ENCODE data around the gene GPC6.

Gene GPC6

DNA sequence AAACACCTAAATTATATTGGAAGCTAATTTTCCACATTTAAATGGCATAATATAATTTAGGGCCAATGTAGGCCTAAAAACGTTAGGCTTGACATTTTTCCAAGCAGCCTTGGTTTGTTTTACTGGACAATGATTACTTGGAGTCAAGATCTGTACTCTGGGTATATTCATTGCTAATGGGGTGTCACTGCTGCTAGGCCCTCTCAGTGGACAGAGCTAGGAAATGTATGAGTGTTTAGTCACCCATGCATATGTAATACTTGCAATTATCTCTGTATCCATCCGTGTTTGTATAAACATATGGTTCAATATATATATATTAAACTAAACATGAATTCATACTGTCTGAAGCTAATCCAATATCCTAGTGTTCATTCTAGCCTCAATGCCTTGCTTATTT lies 654.8 kb downstream of the GPC6 start:
- H3K27ac ChIP-seq (ENCODE audit: low read depth, low read length): no peak overlapping the region
- no peaks in the 10 kb centered on the region for H3K4me1 ChIP-seq (ENCODE audit: control insufficient read depth, low read depth, low read length)
- H4K5ac ChIP-seq (ENCODE audit: low read length): no peak overlapping the region

DNA sequence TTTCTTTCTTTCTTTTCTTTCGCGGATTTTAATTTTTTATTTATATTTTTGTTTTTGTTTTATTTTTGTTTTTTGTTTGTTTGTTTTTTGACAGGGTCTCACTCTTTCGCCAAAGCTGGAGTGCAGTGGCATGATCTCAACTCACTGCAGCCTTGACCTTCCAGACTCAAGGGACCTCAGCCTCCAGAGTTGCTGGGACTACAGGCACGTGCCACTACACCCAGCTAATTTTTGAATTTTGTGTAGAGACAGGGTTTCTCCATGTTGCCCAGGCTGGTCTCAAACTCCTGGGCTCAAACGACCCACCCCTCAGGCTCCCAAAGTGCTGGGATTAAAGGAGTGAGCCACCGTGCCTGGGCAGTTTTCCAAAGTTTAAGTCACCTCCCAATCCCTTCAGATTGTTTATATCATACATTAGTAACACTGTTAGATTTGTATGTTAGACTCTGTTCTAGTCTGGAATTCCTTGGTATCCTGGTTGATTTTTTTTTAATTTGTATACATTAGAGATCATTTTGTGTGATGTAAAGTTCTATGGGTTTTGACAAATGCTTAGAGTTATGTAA lies 655.6 kb downstream of the GPC6 start:
- Histone ChIP-seq H3K79me1 (ENCODE audit: low read length) (no peaks in the 10 kb centered on the region), H3K79me2 (ENCODE audit: control insufficient read depth, insufficient read depth, low read length) (no peaks in the 10 kb centered on the region), H3K18ac (ENCODE audit: low read length) (no peak overlapping the region), H3K4me2 (ENCODE audit: low read length) (no peak overlapping the region), H3K56ac (ENCODE audit: low read length) (no peak overlapping the region), H3K23ac (ENCODE audit: low read length) (no peak overlapping the region), H2BK5ac (ENCODE audit: low read length) (no peak overlapping the region), H3K36me3 (ENCODE audit: control insufficient read depth, insufficient read depth, low read length) (no peaks in the 10 kb centered on the region), H2BK15ac (replicated peaks; ENCODE audit: low read depth) (no peak overlapping the region), H3K4me1 (ENCODE audit: control insufficient read depth, low read depth, low read length) (no peaks in the 10 kb centered on the region), H4K8ac (ENCODE audit: low read depth, low read length) (no peak overlapping the region), H3K4ac (ENCODE audit: low read depth, low read length) (no peak overlapping the region), H2BK120ac (ENCODE audit: low read depth, low read length) (no peak overlapping the region), H3K27ac (ENCODE audit: low read depth, low read length) (no peak overlapping the region), H3K4me3 (ENCODE audit: low read length) (no peak overlapping the region), H3K9ac (ENCODE audit: low read length) (no peak overlapping the region), H4K5ac (ENCODE audit: low read length) (no peak overlapping the region), H3K27me3 (ENCODE audit: insufficient read depth, low read length, poor library complexity) (no peaks in the 10 kb centered on the region), H2AK5ac (ENCODE audit: low read length) (no peak overlapping the region)
- no CpG with 5 or more reads among the region's 6 CpGs for WGBS (ENCODE audit: extremely low coverage, insufficient coverage, low lambda C conversion rate)
- no peak for DNase-seq

More for the DNA sequence above, 654.8 kb downstream of the GPC6 start:
- no peak overlapping the region for H3K18ac ChIP-seq (ENCODE audit: low read length)
- no peak overlapping the region for H3K9ac ChIP-seq (ENCODE audit: low read length)
- H3K56ac ChIP-seq (ENCODE audit: low read length): no peak overlapping the region
- no peak overlapping the region for H3K4me2 ChIP-seq (ENCODE audit: low read length)
- no peak overlapping the region for H2BK5ac ChIP-seq (ENCODE audit: low read length)
- H3K79me2 ChIP-seq (ENCODE audit: control insufficient read depth, insufficient read depth, low read length): no peaks in the 10 kb centered on the region
- no peak overlapping the region for H4K8ac ChIP-seq (ENCODE audit: low read depth, low read length)
- DNase-seq: no peak
- H2AK5ac ChIP-seq (ENCODE audit: low read length): no peak overlapping the region
- H3K23ac ChIP-seq (ENCODE audit: low read length): no peak overlapping the region
- no peaks in the 10 kb centered on the region for H3K36me3 ChIP-seq (ENCODE audit: control insufficient read depth, insufficient read depth, low read length)
- no CpG with 5 or more reads among the region's 2 CpGs for WGBS (ENCODE audit: extremely low coverage, insufficient coverage, low lambda C conversion rate)
- H3K4ac ChIP-seq (ENCODE audit: low read depth, low read length): no peak overlapping the region
- no peak overlapping the region for H2BK120ac ChIP-seq (ENCODE audit: low read depth, low read length)
- no peaks in the 10 kb centered on the region for H3K27me3 ChIP-seq (ENCODE audit: insufficient read depth, low read length, poor library complexity)
- no peak overlapping the region for H3K4me3 ChIP-seq (ENCODE audit: low read length)
- no peaks in the 10 kb centered on the region for H3K79me1 ChIP-seq (ENCODE audit: low read length)
- H2BK15ac ChIP-seq (replicated peaks; ENCODE audit: low read depth): no peak overlapping the region

DNA sequence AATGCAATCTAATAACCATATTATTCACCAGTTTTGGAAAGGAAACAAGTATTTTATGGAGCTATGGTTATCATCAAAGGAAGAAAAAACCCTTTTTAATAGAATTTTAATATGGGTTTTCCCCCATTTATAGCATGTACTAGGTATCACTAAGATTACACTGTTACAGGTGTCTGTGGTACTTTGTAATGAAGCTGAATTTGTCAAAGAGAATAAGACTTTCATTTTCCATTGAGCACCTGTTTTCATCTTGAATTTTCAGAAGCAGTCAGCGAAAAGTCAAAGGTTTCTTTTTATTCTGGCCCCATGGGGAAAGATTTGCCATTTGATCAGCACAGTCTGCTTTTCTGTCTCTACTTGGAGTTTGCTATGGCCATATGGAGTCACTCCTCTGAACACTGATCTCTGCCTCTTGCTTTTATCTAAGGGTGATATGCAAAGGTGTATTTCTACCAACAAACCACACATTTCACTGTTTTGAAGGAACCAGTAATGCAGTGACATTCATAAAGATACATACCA lies 662.9 kb downstream of the GPC6 start:
- no peak overlapping the region for H2BK5ac ChIP-seq (ENCODE audit: low read length)
- no peaks in the 10 kb centered on the region for H3K79me1 ChIP-seq (ENCODE audit: low read length)
- DNase-seq: no peak
- H4K8ac ChIP-seq (ENCODE audit: low read depth, low read length): no peak overlapping the region
- no peak overlapping the region for H2AK5ac ChIP-seq (ENCODE audit: low read length)
- no peak overlapping the region for H3K4me2 ChIP-seq (ENCODE audit: low read length)
- no peaks in the 10 kb centered on the region for H3K27me3 ChIP-seq (ENCODE audit: insufficient read depth, low read length, poor library complexity)
- H2BK15ac ChIP-seq (replicated peaks; ENCODE audit: low read depth): no peak overlapping the region
- no peak overlapping the region for H3K23ac ChIP-seq (ENCODE audit: low read length)
- no CpG with 5 or more reads among the region's 1 CpG for WGBS (ENCODE audit: extremely low coverage, insufficient coverage, low lambda C conversion rate)
- no peak overlapping the region for H3K18ac ChIP-seq (ENCODE audit: low read length)
- no peaks in the 10 kb centered on the region for H3K79me2 ChIP-seq (ENCODE audit: control insufficient read depth, insufficient read depth, low read length)
- no peak overlapping the region for H3K27ac ChIP-seq (ENCODE audit: low read depth, low read length)
- H3K4ac ChIP-seq (ENCODE audit: low read depth, low read length): no peak overlapping the region
- no peak overlapping the region for H3K9ac ChIP-seq (ENCODE audit: low read length)
- no peak overlapping the region for H3K56ac ChIP-seq (ENCODE audit: low read length)
- H3K4me1 ChIP-seq (ENCODE audit: control insufficient read depth, low read depth, low read length): no peaks in the 10 kb centered on the region
- no peak overlapping the region for H4K5ac ChIP-seq (ENCODE audit: low read length)
- no peak overlapping the region for H3K4me3 ChIP-seq (ENCODE audit: low read length)
- H3K36me3 ChIP-seq (ENCODE audit: control insufficient read depth, insufficient read depth, low read length): no peaks in the 10 kb centered on the region
- H2BK120ac ChIP-seq (ENCODE audit: low read depth, low read length): no peak overlapping the region

- no peak overlapping the region for H3K27ac ChIP-seq (ENCODE audit: low read depth, low read length)
- no peak overlapping the region for H3K4me2 ChIP-seq (ENCODE audit: low read length)
- H3K36me3 ChIP-seq (ENCODE audit: control insufficient read depth, insufficient read depth, low read length): no peaks in the 10 kb centered on the region
- H3K79me2 ChIP-seq (ENCODE audit: control insufficient read depth, insufficient read depth, low read length): no peaks in the 10 kb centered on the region
- no peak overlapping the region for H2AK5ac ChIP-seq (ENCODE audit: low read length)
- no peak overlapping the region for H3K18ac ChIP-seq (ENCODE audit: low read length)
- H2BK120ac ChIP-seq (ENCODE audit: low read depth, low read length): no peak overlapping the region
- H4K5ac ChIP-seq (ENCODE audit: low read length): no peak overlapping the region
- no peaks in the 10 kb centered on the region for H3K4me1 ChIP-seq (ENCODE audit: control insufficient read depth, low read depth, low read length)
- H3K9ac ChIP-seq (ENCODE audit: low read length): no peak overlapping the region
- no peaks in the 10 kb centered on the region for H3K79me1 ChIP-seq (ENCODE audit: low read length)
- no peak overlapping the region for H2BK15ac ChIP-seq (replicated peaks; ENCODE audit: low read depth)
- H4K8ac ChIP-seq (ENCODE audit: low read depth, low read length): no peak overlapping the region
- H3K23ac ChIP-seq (ENCODE audit: low read length): no peak overlapping the region
- H3K27me3 ChIP-seq (ENCODE audit: insufficient read depth, low read length, poor library complexity): no peaks in the 10 kb centered on the region
- WGBS (ENCODE audit: extremely low coverage, insufficient coverage, low lambda C conversion rate): no CpG with 5 or more reads among the region's 2 CpGs
- H3K4me3 ChIP-seq (ENCODE audit: low read length): no peak overlapping the region
- no peak for DNase-seq
- H2BK5ac ChIP-seq (ENCODE audit: low read length): no peak overlapping the region
- H3K4ac ChIP-seq (ENCODE audit: low read depth, low read length): no peak overlapping the region
- H3K56ac ChIP-seq (ENCODE audit: low read length): no peak overlapping the region
These were observed 673.4 kb downstream of the GPC6 start for GRCh38 chr13:93899981-93900380.

DNA sequence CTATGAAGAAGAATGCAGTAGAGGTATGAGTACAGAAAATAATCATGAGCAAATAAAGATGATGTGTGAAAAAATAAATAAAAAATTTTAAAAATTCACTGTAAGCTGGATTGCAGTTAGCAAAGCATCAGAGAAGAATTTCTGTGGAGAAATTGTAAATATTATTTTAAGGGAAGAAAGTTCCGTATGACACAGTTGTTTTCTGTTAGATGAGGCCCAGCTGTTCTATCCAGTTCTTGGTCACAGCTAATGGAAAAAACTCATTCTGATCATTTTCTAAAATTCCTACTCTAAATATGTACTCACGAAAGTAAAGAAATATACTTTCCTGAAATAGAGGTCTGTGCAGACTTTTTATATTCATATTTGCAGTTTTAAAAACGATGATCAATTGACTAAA lies 674.1 kb downstream of the GPC6 start:
- Histone ChIP-seq H3K9ac (ENCODE audit: low read length) (no peak overlapping the region), H3K36me3 (ENCODE audit: control insufficient read depth, insufficient read depth, low read length) (no peaks in the 10 kb centered on the region), H3K23ac (ENCODE audit: low read length) (no peak overlapping the region), H3K79me2 (ENCODE audit: control insufficient read depth, insufficient read depth, low read length) (no peaks in the 10 kb centered on the region), H3K4ac (ENCODE audit: low read depth, low read length) (no peak overlapping the region), H2BK120ac (ENCODE audit: low read depth, low read length) (no peak overlapping the region), H2BK5ac (ENCODE audit: low read length) (no peak overlapping the region), H3K56ac (ENCODE audit: low read length) (no peak overlapping the region), H3K4me2 (ENCODE audit: low read length) (no peak overlapping the region), H3K4me1 (ENCODE audit: control insufficient read depth, low read depth, low read length) (no peaks in the 10 kb centered on the region), H2BK15ac (replicated peaks; ENCODE audit: low read depth) (no peak overlapping the region), H3K27me3 (ENCODE audit: insufficient read depth, low read length, poor library complexity) (no peaks in the 10 kb centered on the region), H4K5ac (ENCODE audit: low read length) (no peak overlapping the region), H3K79me1 (ENCODE audit: low read length) (no peaks in the 10 kb centered on the region), H4K8ac (ENCODE audit: low read depth, low read length) (no peak overlapping the region), H2AK5ac (ENCODE audit: low read length) (no peak overlapping the region), H3K4me3 (ENCODE audit: low read length) (no peak overlapping the region), H3K18ac (ENCODE audit: low read length) (no peak overlapping the region), H3K27ac (ENCODE audit: low read depth, low read length) (no peak overlapping the region)
- no peak for DNase-seq
- WGBS (ENCODE audit: extremely low coverage, insufficient coverage, low lambda C conversion rate): no CpG with 5 or more reads among the region's 3 CpGs

GRCh38 chr13:93903909-93904308 lies 677.3 kb downstream of the GPC6 start:
- Histone ChIP-seq H3K79me2 (ENCODE audit: control insufficient read depth, insufficient read depth, low read length) (no peaks in the 10 kb centered on the region), H3K27me3 (ENCODE audit: insufficient read depth, low read length, poor library complexity) (no peaks in the 10 kb centered on the region), H3K9ac (ENCODE audit: low read length) (no peak overlapping the region), H3K4ac (ENCODE audit: low read depth, low read length) (no peak overlapping the region), H4K8ac (ENCODE audit: low read depth, low read length) (no peak overlapping the region), H3K27ac (ENCODE audit: low read depth, low read length) (no peak overlapping the region), H2BK15ac (replicated peaks; ENCODE audit: low read depth) (no peak overlapping the region), H2AK5ac (ENCODE audit: low read length) (no peak overlapping the region), H3K23ac (ENCODE audit: low read length) (no peak overlapping the region), H3K4me3 (ENCODE audit: low read length) (no peak overlapping the region), H3K56ac (ENCODE audit: low read length) (no peak overlapping the region), H3K4me2 (ENCODE audit: low read length) (no peak overlapping the region), H3K79me1 (ENCODE audit: low read length) (no peaks in the 10 kb centered on the region), H3K4me1 (ENCODE audit: control insufficient read depth, low read depth, low read length) (no peaks in the 10 kb centered on the region), H2BK5ac (ENCODE audit: low read length) (no peak overlapping the region), H2BK120ac (ENCODE audit: low read depth, low read length) (no peak overlapping the region), H4K5ac (ENCODE audit: low read length) (no peak overlapping the region), H3K36me3 (ENCODE audit: control insufficient read depth, insufficient read depth, low read length) (no peaks in the 10 kb centered on the region), H3K18ac (ENCODE audit: low read length) (no peak overlapping the region)
- no peak for DNase-seq
- no CpG with 5 or more reads among the region's 3 CpGs for WGBS (ENCODE audit: extremely low coverage, insufficient coverage, low lambda C conversion rate)

Measured in mesendoderm (in vitro differentiated cells).